ENCODE measurements around the gene SCAP. TPM values are rescaled to one million over a fixed set of nuclear protein-coding genes. Genes with fewer than 3 reads are reported as not detected.
"Not testable (repeated sequence)": the region's sequence is repeated elsewhere in the genome, so short reads cannot be mapped to it uniquely, and the experiment has no call there.

The SCAP gene
- total RNA-seq, 2 donors from 2014 or later: 103 to 105 TPM

DNA sequence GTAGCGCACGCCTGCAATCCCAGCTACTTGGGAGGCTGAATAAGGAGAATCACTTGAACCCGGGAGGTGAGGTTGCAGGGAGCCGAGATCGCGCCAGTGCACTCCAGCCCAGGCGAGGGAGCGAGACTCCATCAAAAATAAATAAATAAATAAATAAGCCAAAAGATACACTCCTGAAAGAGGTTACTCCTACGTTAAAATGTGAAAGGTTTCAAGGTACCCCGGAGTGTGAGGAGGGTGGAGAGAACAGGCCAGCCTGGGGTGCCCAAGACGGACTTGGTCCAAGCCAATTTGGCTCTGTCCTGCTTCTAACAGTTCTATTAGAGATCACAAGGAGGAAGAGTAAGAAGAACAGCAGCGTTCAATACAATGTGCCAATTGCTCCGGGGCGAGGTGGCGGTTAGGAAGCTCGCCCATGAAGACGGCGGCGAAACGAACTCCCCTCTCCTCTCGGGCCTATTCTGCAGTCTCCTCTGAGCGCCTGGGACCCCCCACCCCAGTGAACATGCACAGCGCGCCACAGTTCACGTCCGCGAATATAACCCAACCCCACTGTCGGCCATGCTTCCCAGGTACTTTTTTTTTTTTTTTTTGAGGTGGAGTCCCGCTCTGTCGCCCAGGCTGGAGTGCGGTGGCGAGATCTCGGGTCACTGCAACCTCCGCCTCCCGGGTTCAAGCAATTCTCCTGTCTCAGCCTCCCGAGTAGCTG is 36.8 kb upstream of the SCAP start:
- 5 to 21% methylated on average over 12 to 36 of the region's 36 CpGs for WGBS, 2 experiments (ENCODE audit: insufficient coverage in 1 of 2, insufficient read length in 1 of 2)
- Mint-ChIP-seq H3K9me3 (no peaks in the 10 kb centered on the region), H3K27me3 (ENCODE audit: insufficient read depth) (no peaks in the 10 kb centered on the region), H3K36me3 (ENCODE audit: low read depth) (peaks cover 24% of the 10 kb centered on the region), H3K4me1 (peaks cover 4% of the 10 kb centered on the region), H3K4me3 (peak overlapping the region; percentile 98), H3K27ac (peak overlapping the region; percentile 97)
- H3K4me3 ChIP-seq (ENCODE audit: low read length): peak overlapping the region; percentile 96
- no peak overlapping the region for H3K27ac ChIP-seq (ENCODE audit: low read depth, low read length)
- TF ChIP-seq CTCF (conservative IDR thresholded peaks at IDR 0.05): no peak
- H3K36me3 ChIP-seq (ENCODE audit: control insufficient read depth, insufficient read depth, low read length): peaks cover 25% of the 10 kb centered on the region
- DNase-seq: peak; percentile 67
- no peaks in the 10 kb centered on the region for H3K27me3 ChIP-seq (ENCODE audit: control insufficient read depth, insufficient read depth, low read length, poor library complexity, severe bottlenecking)
- no peaks in the 10 kb centered on the region for H3K9me3 ChIP-seq (ENCODE audit: control insufficient read depth, low read length)
- peak overlapping the region; percentile 73 for H3K9ac ChIP-seq (ENCODE audit: extremely low read depth, low read length, poor library complexity, severe bottlenecking)
- H3K4me1 ChIP-seq (ENCODE audit: control insufficient read depth, insufficient read depth, low read length): no peaks in the 10 kb centered on the region

DNA sequence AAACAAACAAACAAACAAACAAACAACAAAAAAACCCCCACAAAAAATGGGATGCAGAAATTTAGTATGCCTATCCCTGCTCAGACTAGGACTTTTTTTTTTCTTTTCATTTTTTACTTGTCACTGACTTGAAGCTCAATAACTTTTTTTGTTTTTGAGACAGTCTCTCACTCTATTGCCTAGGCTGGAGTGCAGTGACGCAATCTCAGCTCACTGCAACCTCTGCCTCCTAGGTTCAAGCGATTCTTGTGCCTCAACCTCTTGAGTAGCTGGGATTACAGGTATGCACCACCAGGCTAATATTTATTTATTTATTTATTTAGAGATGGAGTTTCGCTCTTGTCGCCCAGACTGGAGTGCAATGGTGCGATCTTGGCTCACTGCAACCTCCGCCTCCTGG is 29.5 kb upstream of the SCAP start:
- not testable (repeated sequence) for H3K27me3 Mint-ChIP-seq (ENCODE audit: insufficient read depth); H3K4me3 ChIP-seq (ENCODE audit: low read length); H3K9ac ChIP-seq (ENCODE audit: extremely low read depth, low read length, poor library complexity, severe bottlenecking); H3K4me3 Mint-ChIP-seq; H3K27me3 ChIP-seq (ENCODE audit: control insufficient read depth, insufficient read depth, low read length, poor library complexity, severe bottlenecking); H3K9me3 ChIP-seq (ENCODE audit: control insufficient read depth, low read length); H3K27ac Mint-ChIP-seq; H3K27ac ChIP-seq (ENCODE audit: low read depth, low read length); DNase-seq; H3K4me1 ChIP-seq (ENCODE audit: control insufficient read depth, insufficient read depth, low read length); H3K9me3 Mint-ChIP-seq; H3K4me1 Mint-ChIP-seq
- H3K36me3 ChIP-seq (ENCODE audit: control insufficient read depth, insufficient read depth, low read length): peaks cover 53% of the 10 kb centered on the region
- H3K36me3 Mint-ChIP-seq (ENCODE audit: low read depth): peaks cover 72% of the 10 kb centered on the region
- 92 to 96% methylated on average over 2 to 6 of the region's 6 CpGs for WGBS, 2 experiments (ENCODE audit: insufficient coverage in 1 of 2, insufficient read length in 1 of 2)

DNA sequence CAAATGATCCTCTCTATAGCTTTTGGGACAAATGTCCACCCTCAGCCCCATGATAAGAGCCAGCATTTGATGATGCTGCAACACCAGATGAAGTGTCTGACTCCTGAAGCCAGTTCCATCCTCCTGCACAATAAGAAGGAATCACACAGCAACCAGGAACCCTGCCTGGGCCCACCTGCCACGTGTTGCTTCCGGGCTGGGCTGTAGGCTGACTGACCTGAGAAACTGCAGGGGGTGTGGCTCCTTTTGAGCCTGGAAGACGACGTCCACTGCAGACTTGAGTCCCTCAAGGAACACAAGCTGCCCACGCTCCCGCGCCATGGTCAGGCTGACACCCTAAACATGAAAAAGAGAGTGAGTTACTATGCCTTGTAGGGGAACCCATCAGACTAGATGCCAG is 28.4 kb upstream of the SCAP start:
- no peak overlapping the region for H3K4me3 ChIP-seq (ENCODE audit: low read length)
- Mint-ChIP-seq H3K36me3 (ENCODE audit: low read depth) (peaks cover 72% of the 10 kb centered on the region), H3K4me3 (no peak overlapping the region), H3K4me1 (no peaks in the 10 kb centered on the region), H3K9me3 (no peaks in the 10 kb centered on the region), H3K27ac (no peak overlapping the region), H3K27me3 (ENCODE audit: insufficient read depth) (no peaks in the 10 kb centered on the region)
- no peak overlapping the region for H3K27ac ChIP-seq (ENCODE audit: low read depth, low read length)
- no peaks in the 10 kb centered on the region for H3K27me3 ChIP-seq (ENCODE audit: control insufficient read depth, insufficient read depth, low read length, poor library complexity, severe bottlenecking)
- H3K9me3 ChIP-seq (ENCODE audit: control insufficient read depth, low read length): no peaks in the 10 kb centered on the region
- WGBS, 2 experiments (ENCODE audit: insufficient coverage in 1 of 2, insufficient read length in 1 of 2): 90 to 100% methylated on average over 5 to 7 of the region's 7 CpGs
- H3K36me3 ChIP-seq (ENCODE audit: control insufficient read depth, insufficient read depth, low read length): peaks cover 48% of the 10 kb centered on the region
- TF ChIP-seq CTCF (conservative IDR thresholded peaks at IDR 0.05): no peak
- no peak for DNase-seq
- no peak overlapping the region for H3K9ac ChIP-seq (ENCODE audit: extremely low read depth, low read length, poor library complexity, severe bottlenecking)
- no peaks in the 10 kb centered on the region for H3K4me1 ChIP-seq (ENCODE audit: control insufficient read depth, insufficient read depth, low read length)

GRCh38 chr3:47503033-47503432 is 27.3 kb upstream of the SCAP start:
- Histone ChIP-seq H3K36me3 (ENCODE audit: control insufficient read depth, insufficient read depth, low read length) (peaks cover 47% of the 10 kb centered on the region), H3K9ac (ENCODE audit: extremely low read depth, low read length, poor library complexity, severe bottlenecking) (no peak overlapping the region), H3K4me3 (ENCODE audit: low read length) (no peak overlapping the region), H3K4me1 (ENCODE audit: control insufficient read depth, insufficient read depth, low read length) (no peaks in the 10 kb centered on the region), H3K27ac (ENCODE audit: low read depth, low read length) (no peak overlapping the region), H3K9me3 (ENCODE audit: control insufficient read depth, low read length) (no peaks in the 10 kb centered on the region), H3K27me3 (ENCODE audit: control insufficient read depth, insufficient read depth, low read length, poor library complexity, severe bottlenecking) (no peaks in the 10 kb centered on the region)
- WGBS, 2 experiments (ENCODE audit: insufficient coverage in 1 of 2, insufficient read length in 1 of 2): 95 to 100% methylated on average over 2 of the region's 2 CpGs
- Mint-ChIP-seq H3K36me3 (ENCODE audit: low read depth) (peaks cover 73% of the 10 kb centered on the region), H3K4me1 (no peaks in the 10 kb centered on the region), H3K9me3 (no peaks in the 10 kb centered on the region), H3K4me3 (no peak overlapping the region), H3K27me3 (ENCODE audit: insufficient read depth) (no peaks in the 10 kb centered on the region), H3K27ac (no peak overlapping the region)
- no peak for TF ChIP-seq CTCF (conservative IDR thresholded peaks at IDR 0.05)
- no peak for DNase-seq

Measured in endodermal cell (in vitro differentiated cells).